ENCODE data around the gene DNAJC30. TPM values are rescaled to one million over a fixed set of nuclear protein-coding genes. Genes with fewer than 3 reads are reported as not detected.

DNAJC30 gene
- total and polyA plus RNA-seq, 2 of the 8 experiments (the other 6 are each of a cell fraction or from before 2014, with no cell fraction given), result 6.1 to 6.3 TPM

GRCh38 chr7:73633844-73634243 lies 49.4 kb downstream of the DNAJC30 start (continued):
- TF ChIP-seq RNF2 (IDR thresholded peaks at IDR 0.05; ENCODE audit: borderline replicate concordance, low read depth, low read length, missing control alignments, poor library complexity, severe bottlenecking) (no peak), GTF2F1 (IDR thresholded peaks at IDR 0.05; ENCODE audit: borderline replicate concordance, low read depth, low read length) (no peak), KDM5A (IDR thresholded peaks at IDR 0.05; ENCODE audit: low read length) (no peak), TEAD4 (IDR thresholded peaks at IDR 0.05; ENCODE audit: low read depth, low read length) (no peak), TBP (IDR thresholded peaks at IDR 0.05; ENCODE audit: low read depth, low read length) (no peak), SRF (IDR thresholded peaks at IDR 0.05; ENCODE audit: low read depth, low read length) (no peak)
